RCC 7860 (cell line): Measurements from ENCODE around the gene GBA3.
A peak's percentile ranks its signal among the peaks of the same experiment; 100 is the strongest.

Experiments
- DNase-seq: peaks from one replicate; pipeline ENCODE4 v3.0.0-alpha.2; 2015; ENCODE audit warnings: low spot score
- FAIRE-seq: peaks from 2 replicates; lab custom pipeline; 2012; peaks lifted over from hg19 to GRCh38; lab: Jason Lieb, UNC

The GBA3 gene

DNA sequence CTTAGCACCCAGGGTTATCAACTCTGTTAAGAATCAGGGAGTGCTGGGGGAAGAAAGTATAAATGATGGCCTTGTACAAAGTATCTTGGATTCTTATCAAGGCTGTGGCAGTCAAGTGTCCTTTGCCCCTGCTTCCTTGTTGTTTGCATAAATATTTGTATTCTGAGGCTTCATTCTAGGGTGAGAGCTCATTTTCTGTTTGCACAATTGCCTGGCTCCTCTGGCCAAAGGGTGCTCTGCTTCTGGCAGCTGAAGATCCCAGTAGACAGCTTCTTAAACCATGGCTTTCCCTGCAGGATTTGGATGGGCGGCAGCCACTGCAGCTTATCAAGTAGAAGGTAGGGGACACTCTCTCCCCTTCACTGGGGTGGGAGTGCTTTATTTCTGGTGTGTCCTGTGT, at the start of gene GBA3:
GBA3 (plus strand) TSS at position 202 of the 400 bp plus-strand sequence.
- DNase-seq (no peak), FAIRE-seq (no peak)

GRCh38 chr4:22643952-22644351, 48.8 kb upstream of the GBA3 start:
- FAIRE-seq (no peak), DNase-seq (no peak)

- FAIRE-seq (no peak), DNase-seq (no peak)
Observed at GRCh38 chr4:22645481-22646182, 47.1 kb upstream of the GBA3 start.

- DNase-seq, result no peak
- FAIRE-seq, result no peak
Observed at GRCh38 chr4:22648996-22649395, 43.7 kb upstream of the GBA3 start.

DNA sequence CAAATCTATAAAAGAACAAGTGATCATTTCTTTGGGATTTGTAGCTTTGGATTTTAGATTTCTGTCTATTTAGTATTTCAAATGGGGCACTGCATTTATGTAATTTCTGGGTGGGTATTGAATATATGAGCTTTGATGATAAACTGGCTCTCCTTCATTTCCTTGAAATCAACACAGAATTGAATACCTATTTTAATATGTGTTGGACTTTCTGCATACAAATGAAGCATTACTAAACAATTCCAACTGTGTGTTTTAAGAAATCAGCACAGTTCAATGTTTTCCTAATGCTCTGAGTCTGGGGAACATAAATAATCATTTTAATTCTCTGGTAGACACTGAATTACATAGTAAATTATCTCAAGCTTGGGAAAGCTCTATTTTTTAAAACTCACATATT, 42.0 kb upstream of the GBA3 start:
- FAIRE-seq, result no peak
- no peak for DNase-seq

DNA sequence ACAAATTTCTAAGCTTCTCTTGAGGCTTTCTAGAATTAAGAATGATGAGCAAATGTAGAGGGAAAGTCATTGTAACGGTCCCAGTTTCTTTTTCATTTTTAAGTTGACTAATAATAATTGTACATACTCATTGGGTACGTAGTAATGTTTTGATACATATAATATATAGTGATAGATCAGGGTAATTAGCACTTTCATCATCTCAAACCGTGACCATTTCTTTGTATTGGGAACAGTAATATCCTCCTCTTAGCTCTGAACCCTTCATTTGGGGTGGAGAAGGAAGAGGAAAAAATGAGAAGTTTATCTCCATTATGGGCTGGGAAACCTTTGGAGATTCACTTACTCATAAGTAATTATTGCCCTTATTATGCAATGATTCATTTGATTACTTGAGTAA, 39.0 kb upstream of the GBA3 start:
- FAIRE-seq, result no peak
- no peak for DNase-seq

DNA sequence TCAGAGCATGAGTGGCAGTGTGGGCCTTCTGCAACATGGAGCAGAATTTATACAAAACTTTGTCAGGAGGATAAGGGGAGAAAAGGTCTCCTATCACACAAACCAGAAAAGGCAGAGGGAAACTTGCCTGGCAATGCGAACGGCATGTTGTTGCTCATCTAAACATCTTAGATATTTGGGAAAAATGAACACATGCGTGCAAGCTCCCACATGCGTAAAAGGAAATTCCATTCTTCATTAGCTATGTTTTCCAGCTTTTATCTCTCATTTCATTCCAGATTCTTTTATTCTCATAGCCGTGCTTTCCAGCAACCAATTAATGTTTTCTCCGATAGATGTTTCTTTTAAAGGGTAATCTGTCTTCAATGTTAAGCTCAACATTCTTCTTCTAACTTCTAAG, 31.3 kb upstream of the GBA3 start:
- DNase-seq, result no peak

DNA sequence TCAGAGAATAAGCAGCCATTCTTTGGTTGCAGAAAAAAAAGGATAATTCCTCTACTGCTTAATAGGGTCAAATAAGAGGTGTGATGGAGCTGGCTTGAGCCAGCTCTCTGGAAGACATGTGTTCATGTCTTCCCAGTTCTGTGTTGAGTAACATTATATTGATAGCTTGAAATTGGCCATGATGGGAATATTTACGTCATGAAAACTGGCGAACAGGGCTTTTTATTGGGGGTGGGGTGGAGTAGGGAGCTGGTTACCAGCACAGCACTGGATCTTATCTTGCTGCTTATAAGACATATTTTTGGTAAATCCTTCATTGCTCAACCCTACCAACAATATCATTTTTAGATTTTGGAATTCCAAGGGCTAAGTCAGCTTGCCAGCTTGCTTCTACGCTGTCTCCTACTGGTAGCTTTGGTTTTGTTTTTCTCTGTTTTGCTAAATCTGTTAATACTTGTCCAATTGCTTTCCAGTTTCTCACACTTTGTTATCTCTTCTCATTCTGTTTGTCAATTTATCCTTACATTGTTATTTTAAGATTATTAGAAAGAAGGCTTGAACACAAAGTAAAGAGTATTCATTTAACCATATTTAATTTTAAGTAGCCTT, 25.3 kb upstream of the GBA3 start:
- DNase-seq, result no peak
- FAIRE-seq, result no peak

More for the DNA sequence above, 31.3 kb upstream of the GBA3 start:
- no peak for FAIRE-seq

DNA sequence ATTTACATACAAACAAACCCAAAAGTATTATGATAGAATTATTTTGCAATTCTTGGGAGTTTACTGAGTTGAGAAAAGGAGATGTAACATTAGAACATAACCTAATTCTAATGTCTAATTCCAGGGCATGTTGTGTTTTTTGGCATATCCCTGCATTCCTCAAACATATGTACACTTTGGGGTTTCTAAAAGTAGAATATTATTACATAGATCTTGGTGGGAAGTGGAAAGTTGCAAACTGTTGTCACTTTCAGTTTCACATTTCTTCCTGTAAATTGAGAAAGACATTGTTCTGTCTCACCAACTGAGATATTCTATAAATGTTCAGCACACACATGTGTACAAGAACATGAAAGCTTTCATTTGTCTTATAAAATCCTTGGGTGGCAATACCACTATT, 24.4 kb upstream of the GBA3 start:
- no peak for DNase-seq
- no peak for FAIRE-seq

DNA sequence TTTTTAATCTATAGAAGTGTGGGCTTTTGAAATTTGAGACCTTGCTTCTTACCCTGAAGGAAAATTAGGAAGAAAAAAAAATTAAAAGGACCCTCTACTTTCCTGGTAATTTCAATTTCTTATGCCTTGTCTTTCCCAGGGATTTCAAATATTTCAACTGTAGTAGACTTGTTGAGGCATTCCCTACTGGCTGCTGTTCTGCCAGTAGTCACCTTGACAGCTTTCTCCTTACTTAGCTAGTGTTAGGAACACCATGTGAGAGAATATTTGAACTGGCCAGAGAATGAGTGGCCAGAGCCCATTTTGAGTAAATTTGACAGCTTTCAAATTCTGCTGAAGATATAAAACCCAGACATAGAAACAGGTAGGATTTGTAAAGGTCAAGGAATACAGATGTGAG, 24.0 kb upstream of the GBA3 start:
- FAIRE-seq (no peak), DNase-seq (no peak)

DNA sequence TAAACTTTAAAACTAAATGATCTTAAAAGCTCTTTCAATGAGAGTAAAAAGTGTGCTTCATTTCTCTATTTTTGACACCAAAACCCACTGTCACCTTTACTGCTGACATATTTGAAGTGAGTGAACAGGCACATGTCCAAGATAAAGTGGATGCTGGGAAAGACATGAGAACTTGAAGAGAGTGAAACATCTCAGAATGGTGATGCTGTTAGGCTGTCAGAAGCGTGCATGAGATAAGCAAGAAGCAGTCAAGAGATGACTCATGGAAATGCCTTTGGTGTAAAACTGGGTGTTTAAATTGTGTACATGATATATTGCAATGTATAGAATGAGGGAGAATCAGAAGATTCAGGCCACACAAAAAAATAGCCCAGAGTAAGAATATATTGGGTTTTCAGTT, 21.8 kb upstream of the GBA3 start:
- FAIRE-seq (no peak), DNase-seq (no peak)

DNA sequence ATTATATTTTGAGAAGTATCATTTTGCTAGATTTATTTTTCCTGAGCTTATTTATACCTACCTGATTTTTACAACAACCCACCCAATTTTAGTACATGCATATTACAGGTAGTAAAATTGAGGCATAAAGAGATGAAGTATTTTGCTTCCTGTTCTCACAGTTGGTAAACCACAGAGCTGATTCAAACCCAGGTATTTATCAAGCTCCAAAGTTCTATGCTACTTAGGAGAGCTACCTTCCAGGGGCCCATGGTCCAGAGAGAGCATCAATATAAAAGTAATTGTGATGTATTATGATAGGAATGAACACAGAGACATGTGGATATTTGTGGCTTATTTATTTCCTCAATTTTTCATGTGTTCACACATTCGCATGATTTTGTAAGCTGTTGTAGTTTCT, 20.2 kb upstream of the GBA3 start:
- no peak for FAIRE-seq
- DNase-seq, result no peak

DNA sequence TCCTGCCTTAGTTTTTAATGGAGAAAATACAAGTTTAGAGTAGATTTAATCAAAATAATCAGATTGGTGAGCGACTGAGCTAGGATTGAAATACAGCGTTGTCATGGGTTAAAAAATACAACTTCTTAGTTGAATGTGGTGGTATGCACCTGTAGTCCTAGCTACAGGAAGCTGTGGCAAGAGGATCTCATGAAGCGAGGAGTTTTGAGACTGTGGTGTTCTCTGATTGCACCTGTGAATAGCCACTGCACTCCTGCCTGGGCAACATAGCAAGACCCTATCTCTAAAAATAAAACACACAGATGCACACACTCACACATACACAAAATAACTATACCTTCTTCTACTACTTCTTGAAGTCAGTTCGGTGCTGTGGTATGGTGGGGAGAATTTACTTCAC, 19.8 kb upstream of the GBA3 start:
- FAIRE-seq (no peak), DNase-seq (no peak)

- no peak for DNase-seq
- FAIRE-seq, result no peak
Observed at GRCh38 chr4:22674700-22675099, 18.0 kb upstream of the GBA3 start.

DNA sequence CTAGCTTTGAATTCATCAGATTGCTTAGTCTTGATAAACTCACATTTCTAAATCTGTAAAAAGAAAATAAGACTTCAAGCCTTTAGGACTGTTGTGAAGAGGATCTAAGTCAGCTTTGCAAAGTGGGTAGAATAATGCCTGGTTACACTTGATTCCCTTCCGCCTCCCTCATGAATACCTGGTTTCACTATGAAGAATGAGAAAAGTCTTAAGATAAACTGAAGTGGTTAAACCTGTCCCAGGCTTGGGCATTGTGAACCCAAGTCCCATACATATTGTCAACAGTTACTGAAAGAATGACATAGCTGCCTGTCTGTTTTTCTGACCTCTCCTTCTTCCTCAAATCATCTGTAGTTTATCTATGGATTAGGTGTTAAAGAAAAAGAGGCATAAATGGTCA, 16.7 kb upstream of the GBA3 start:
- FAIRE-seq (no peak), DNase-seq (no peak)

- no peak for FAIRE-seq
- no peak for DNase-seq
Observed at GRCh38 chr4:22677780-22678179, 15.0 kb upstream of the GBA3 start.

DNA sequence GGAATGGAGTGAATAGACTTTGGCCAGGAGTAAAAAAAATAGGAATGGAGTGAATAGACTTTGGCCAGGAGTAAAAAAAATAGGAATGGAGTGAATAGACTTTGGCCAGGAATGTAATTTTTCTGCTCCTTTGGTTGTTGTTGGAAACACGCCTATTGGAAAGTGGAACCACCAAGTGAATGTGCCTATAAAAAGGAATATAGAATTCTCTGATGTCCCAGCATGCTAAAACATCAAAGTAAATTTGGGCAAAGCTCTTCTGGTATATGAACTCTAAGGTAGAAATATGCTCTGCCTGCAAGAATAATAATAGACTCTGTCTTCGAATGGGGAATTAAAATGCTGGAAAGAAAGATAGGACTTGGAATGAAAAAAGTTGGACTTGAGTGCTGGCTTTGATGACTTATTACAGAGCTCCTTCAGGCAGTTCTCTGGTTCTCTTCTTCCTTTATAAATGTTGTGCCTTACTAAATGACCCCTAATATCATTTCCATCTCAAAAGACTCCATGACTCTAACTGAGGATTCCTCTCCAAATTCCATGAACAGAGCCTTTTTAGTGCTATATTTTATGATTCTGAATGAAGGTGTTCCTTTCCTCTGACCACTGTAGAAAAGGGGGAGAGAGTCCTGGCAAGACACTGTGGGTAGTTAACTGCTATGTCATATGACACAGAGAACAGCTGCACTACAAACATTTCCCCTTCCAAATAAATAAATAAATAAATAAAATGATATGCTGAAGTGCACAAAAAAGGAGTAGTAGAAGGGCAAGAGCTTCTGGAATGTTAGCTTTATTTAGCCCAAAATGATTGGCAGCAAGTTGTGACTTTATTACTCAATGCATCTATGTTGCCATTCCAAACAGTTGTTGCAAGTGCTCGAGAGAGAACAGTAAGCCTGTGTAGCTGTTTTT, 13.5 kb upstream of the GBA3 start:
- FAIRE-seq, result no peak
- no peak for DNase-seq

DNA sequence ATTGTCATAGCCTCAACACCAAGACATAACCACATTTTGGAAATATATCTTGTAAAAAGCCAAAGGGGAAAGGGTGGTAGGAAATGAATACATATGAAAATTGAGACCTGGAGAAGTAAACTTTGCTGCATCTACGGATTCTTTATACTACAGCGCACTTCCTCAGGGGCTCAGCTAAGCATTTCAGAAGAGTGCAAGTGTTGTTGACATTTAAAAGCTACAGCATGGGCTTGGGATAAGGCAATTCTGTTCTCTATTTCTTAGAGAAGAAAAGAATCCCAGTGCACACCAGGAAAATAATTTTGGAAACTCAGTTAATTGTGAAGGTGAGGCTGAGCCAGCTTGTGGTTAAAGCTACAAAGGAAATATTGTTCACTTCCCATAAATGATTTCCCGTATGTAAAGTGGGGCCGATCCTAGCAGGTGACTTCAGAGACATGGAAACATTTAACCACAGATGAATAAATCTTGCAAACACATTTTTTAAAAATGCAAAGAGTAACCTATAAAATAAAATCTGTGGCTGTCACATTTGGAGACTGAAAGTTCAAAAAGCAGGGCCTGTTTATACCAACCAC, 12.6 kb upstream of the GBA3 start:
- no peak for DNase-seq
- no peak for FAIRE-seq

DNA sequence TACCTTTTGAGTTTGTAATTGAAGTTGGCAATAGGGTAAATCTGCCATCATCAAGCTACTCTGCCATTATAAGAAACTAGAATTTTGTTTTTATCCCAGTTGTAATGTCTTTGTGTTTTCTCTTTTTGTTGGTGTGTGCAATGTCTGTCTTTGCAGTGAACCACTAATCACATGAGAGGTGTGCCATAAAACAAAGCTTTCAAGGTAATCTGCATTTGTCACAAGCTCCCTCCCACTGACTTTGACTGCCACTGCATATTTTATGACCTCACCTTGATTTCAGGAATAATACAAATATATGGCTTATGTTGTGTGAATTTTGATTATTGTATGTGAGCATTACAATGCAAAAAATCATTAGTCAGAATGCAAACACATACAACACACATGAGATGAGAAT, 9.0 kb upstream of the GBA3 start:
- FAIRE-seq (no peak), DNase-seq (no peak)

GRCh38 chr4:22686141-22686540, 6.6 kb upstream of the GBA3 start:
- FAIRE-seq (no peak), DNase-seq (no peak)

DNA sequence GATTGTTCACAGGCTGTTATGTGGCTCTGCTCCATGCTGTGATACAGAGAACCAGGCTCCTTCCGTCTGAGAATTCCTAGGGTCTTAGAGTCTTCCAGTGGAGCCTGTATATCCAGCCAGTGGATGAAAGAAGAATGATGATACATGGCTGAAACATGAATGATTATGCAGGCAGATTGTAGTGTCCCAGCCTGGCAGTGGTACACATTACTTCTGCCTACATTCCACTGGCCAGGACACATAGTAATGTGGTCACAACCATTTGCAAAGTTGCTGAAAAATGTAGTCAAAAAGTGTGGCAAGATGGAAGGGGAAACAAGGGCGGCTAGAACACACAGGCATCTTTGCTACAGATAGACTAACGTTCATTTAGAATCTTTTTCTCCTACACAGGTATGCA, 4.5 kb upstream of the GBA3 start:
- FAIRE-seq (no peak), DNase-seq (peak; percentile 26)

DNA sequence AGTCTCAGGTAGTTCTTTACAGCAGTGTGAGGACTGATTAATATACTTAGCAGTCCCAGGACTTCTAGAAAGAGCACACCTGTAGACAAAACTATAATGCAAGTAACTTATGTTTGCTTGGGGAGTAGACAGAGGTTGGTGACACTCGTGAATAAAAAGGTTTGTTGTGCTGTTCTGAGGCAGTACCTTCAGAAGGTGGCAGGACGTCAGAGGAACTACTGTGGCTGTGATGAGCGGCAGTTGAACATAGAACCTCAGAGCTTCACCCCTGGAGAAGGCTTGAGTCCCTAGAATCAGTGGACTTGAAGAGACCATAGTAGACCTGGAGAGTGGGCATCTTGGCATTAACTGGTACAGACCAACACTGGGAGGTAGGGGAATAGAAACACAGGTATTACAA, 3.3 kb upstream of the GBA3 start:
- FAIRE-seq, result no peak
- DNase-seq, result no peak
